SK-N-SH (cell line): ENCODE results near the gene DHCR24. TPM values are rescaled to one million over a fixed set of nuclear protein-coding genes. Genes with fewer than 3 reads are reported as not detected.

ENCODE experiments used
- CTCF ChIA-PET: fragments of 300-600, 350-600 bp; formaldehyde crosslinking; extraction: SDS; loops from one replicate; lab custom pipeline; 2021; lab: Yijun Ruan, JAX
- POLR2A ChIA-PET: fragments of 350-600 bp; sonication (Branson Sonifier 250); formaldehyde crosslinking; extraction: SDS; loops from one replicate; lab custom pipeline; 2020; ENCODE audit warnings: antibody characterized with exemption, inconsistent platforms; lab: Yijun Ruan, JAX
- DNase-seq: peaks from one replicate; pipeline ENCODE4 v3.0.0; 2012
- H2AFZ ChIP-seq: fragments of 200-600 bp; sonication (generic); 2 replicates; pipeline ENCODE4 v1.8.1; 2016; ENCODE audit warnings: antibody characterized with exemption, mild to moderate bottlenecking, low read depth
- H3F3A ChIP-seq: fragments of 200-600 bp; sonication (generic); replicated peaks from 2 replicates; pipeline ENCODE3; 2016; ENCODE audit warnings: antibody characterized with exemption, mild to moderate bottlenecking; ENCODE audit not compliant: insufficient read depth
- H3K27ac ChIP-seq, 2 experiments: fragments of 200-500 bp in 1 of 2; fragments of 200-600 bp in 1 of 2; sonication (Bioruptor generic) in 1 of 2; sonication (generic), shearing (Covaris generic) in 1 of 2; 2 replicates each; pipeline versions ENCODE4 v1.5.1 to v1.6.1; 2014 to 2016; ENCODE audit warnings: low read depth in 2 of 2, inconsistent platforms in 1 of 2, low read length in 1 of 2, mild to moderate bottlenecking in 1 of 2, mixed read lengths in 1 of 2
- H3K27me3 ChIP-seq: fragments of 200-600 bp; sonication (generic), shearing (Covaris generic); 2 replicates; pipeline ENCODE4 v1.6.1; 2016; ENCODE audit warnings: mixed run types; ENCODE audit not compliant: insufficient read depth
- H3K36me3 ChIP-seq, 2 experiments: fragments of 200-500 bp in 1 of 2; fragments of 200-600 bp in 1 of 2; sonication (Bioruptor generic) in 1 of 2; sonication (generic) in 1 of 2; replicated peaks in 1 of 2; 2 replicates each; pipeline versions ENCODE3 to v1.5.1; 2014 to 2016; ENCODE audit warnings: low read length in 1 of 2, mild to moderate bottlenecking in 1 of 2; ENCODE audit not compliant: insufficient read depth in 2 of 2, control insufficient read depth in 1 of 2
- H3K4me1 ChIP-seq, 2 experiments: fragments of 200-500 bp in 1 of 2; fragments of 200-600 bp in 1 of 2; sonication (Bioruptor generic) in 1 of 2; sonication (generic), shearing (Covaris generic) in 1 of 2; 2 replicates each; pipeline versions ENCODE4 v1.5.1 to v1.6.1; 2014 to 2016; ENCODE audit warnings: low read depth in 1 of 2, low read length in 1 of 2, mixed run types in 1 of 2; ENCODE audit not compliant: insufficient read depth in 2 of 2, control insufficient read depth in 1 of 2
- H3K4me2 ChIP-seq: fragments of 200-600 bp; sonication (generic), shearing (Covaris generic); 2 replicates; pipeline ENCODE4 v1.6.1; 2017; ENCODE audit warnings: mixed run types
- H3K4me3 ChIP-seq, 2 experiments: fragments of 200-500 bp in 1 of 2; fragments of 200-600 bp in 1 of 2; sonication (Bioruptor generic) in 1 of 2; sonication (generic), shearing (Covaris generic) in 1 of 2; 2 replicates each; pipeline versions ENCODE4 v1.5.1 to v1.8.1; 2014 to 2016; ENCODE audit warnings: low read depth in 2 of 2, inconsistent platforms in 1 of 2, low read length in 1 of 2, mild to moderate bottlenecking in 1 of 2, mixed read lengths in 1 of 2, moderate library complexity in 1 of 2
- H3K79me2 ChIP-seq: fragments of 200-600 bp; sonication (generic); 2 replicates; pipeline ENCODE4 v1.8.1; 2017; ENCODE audit warnings: mild to moderate bottlenecking; ENCODE audit not compliant: insufficient read depth
- H3K9ac ChIP-seq: fragments of 200-600 bp; sonication (generic); 2 replicates; pipeline ENCODE4 v1.6.1; 2017; ENCODE audit warnings: mixed run types
- H3K9me2 ChIP-seq: fragments of 200-600 bp; sonication (generic); 2 replicates; pipeline ENCODE4 v1.6.1; 2017; ENCODE audit warnings: mixed run types
- H3K9me3 ChIP-seq: fragments of 200-600 bp; sonication (generic); 2 replicates; pipeline ENCODE4 v1.6.1; 2017; ENCODE audit warnings: mixed run types, mild to moderate bottlenecking, moderate library complexity
- H4K20me1 ChIP-seq: fragments of 200-600 bp; sonication (generic); 2 replicates; pipeline ENCODE4 v1.6.1; 2017; ENCODE audit warnings: mild to moderate bottlenecking, mixed run types; ENCODE audit not compliant: insufficient read depth
- CHD2 ChIP-seq: fragments of 150-350 bp; IDR thresholded peaks from 2 replicates; pipeline ENCODE4 v1.6.1; 2018; ENCODE audit warnings: low read length; ENCODE audit not compliant: partially characterized antibody
- EP300 ChIP-seq, 2 experiments: IDR thresholded peaks; 2 replicates each; pipeline versions ENCODE4 v1.4.0 to v1.6.1; 2012; ENCODE audit warnings: borderline replicate concordance in 1 of 2, low read depth in 1 of 2, low read length in 1 of 2
- FOSL2 ChIP-seq: IDR thresholded peaks from 2 replicates; pipeline ENCODE4 v1.4.0; 2012; ENCODE audit warnings: low read depth, mild to moderate bottlenecking, moderate library complexity, borderline replicate concordance
- FOXJ3 ChIP-seq: sonication (generic); formaldehyde crosslinking; IDR thresholded peaks from 2 replicates; pipeline ENCODE4 v1.5.1; 2020; ENCODE audit warnings: mild to moderate bottlenecking, missing genetic modification reagents
- GATA2 ChIP-seq: sonication (generic); formaldehyde crosslinking; IDR thresholded peaks from 2 replicates; pipeline ENCODE4 v1.5.0; 2020; ENCODE audit warnings: mild to moderate bottlenecking, missing genetic modification reagents
- MEF2A ChIP-seq: IDR thresholded peaks from 2 replicates; pipeline ENCODE4 v1.4.0; 2012; ENCODE audit warnings: low read depth, borderline replicate concordance
- RCOR1 ChIP-seq: fragments of 150-350 bp; IDR thresholded peaks from 2 replicates; pipeline ENCODE4 v1.6.1; 2017; ENCODE audit warnings: antibody characterized with exemption, low read length
- REST ChIP-seq: IDR thresholded peaks from 2 replicates; pipeline ENCODE4 v1.6.1; 2012; ENCODE audit warnings: mild to moderate bottlenecking, low read depth, low read length, moderate library complexity
- RXRA ChIP-seq: IDR thresholded peaks from 2 replicates; pipeline ENCODE4 v1.4.0; 2012; ENCODE audit warnings: low read depth, mild to moderate bottlenecking, borderline replicate concordance
- SIN3A ChIP-seq: IDR thresholded peaks from 2 replicates; pipeline ENCODE4 v1.6.1; 2012; ENCODE audit warnings: low read depth, mild to moderate bottlenecking, low read length, moderate library complexity, borderline replicate concordance
- SMC3 ChIP-seq: IDR thresholded peaks from 2 replicates; pipeline ENCODE4 v1.6.1; 2012; ENCODE audit warnings: low read depth, low read length, improper control_type of control experiment
- TAF1 ChIP-seq: IDR thresholded peaks from 2 replicates; pipeline ENCODE4 v1.6.1; 2012; ENCODE audit warnings: low read depth, mild to moderate bottlenecking, low read length, moderate library complexity, borderline replicate concordance
- TCF12 ChIP-seq: IDR thresholded peaks from 2 replicates; pipeline ENCODE4 v1.4.0; 2012
- YY1 ChIP-seq: IDR thresholded peaks from 2 replicates; pipeline ENCODE4 v1.4.0; 2012; ENCODE audit warnings: low read depth, mild to moderate bottlenecking
- WGBS: methylation state at CpG from one replicate; pipeline ENCODE4 v1.1.6; 2017; ENCODE audit warnings: low lambda C conversion rate; 5-methylcytosine and 5-hydroxymethylcytosine counted together
- polyA plus RNA-seq, 3 experiments: library from polyadenylated mRNA; depleted of rRNA; stranded (reverse); fragments of >200 nt; gene quantifications; 2 replicates each; pipeline ENCODE4 v1.2.3, GENCODE V29; 2012
- TF ChIP-seq, protein P1 (sequence below): fragments of 150-350 bp; IDR thresholded peaks from 2 replicates; pipeline ENCODE4 v1.6.1; 2016; ENCODE audit warnings: mild to moderate bottlenecking, low read depth, low read length
- TF ChIP-seq, protein P2 (sequence below): IDR thresholded peaks from 2 replicates; pipeline ENCODE4; 2012

DHCR24 gene
- polyA plus RNA-seq, 1 of the 3 experiments (the other 2 are of a cell fraction): 4.3 TPM

GRCh38 chr1:54876814-54877213, 10.2 kb downstream of the DHCR24 start:
- no peaks in the 10 kb centered on the region for H3K27me3 ChIP-seq
- TF ChIP-seq REST (no peak), SIN3A (no peak), RXRA (no peak), CHD2 (no peak)
- TF ChIP-seq, all 33 proteins: peak for 0
- ChIA-PET POLR2A (no interaction called here), CTCF (interaction anchor here (1.2 to 1.4 kb wide), 2 partner anchors 119 to 145 kb away, joined by 3 read pairs; no protein-coding TSS in a partner anchor)
- Histone ChIP-seq H3K4me3 (no peak overlapping the region), H3K9me2 (no peaks in the 10 kb centered on the region), H3K9ac (no peak overlapping the region), H3K4me1 (0 out of 4 replicates have a peak, but pooled peaks cover 0 to 7% of the 10 kb centered on the region in 2 experiments), H2AFZ (no peak overlapping the region), H3K9me3 (no peaks in the 10 kb centered on the region), H4K20me1 (no peaks in the 10 kb centered on the region), H3K4me2 (no peak overlapping the region), H3K27ac (no peak overlapping the region), H3F3A (no peaks in the 10 kb centered on the region), H3K36me3 (peaks cover 3 to 5% of the 10 kb centered on the region in 2 experiments), H3K79me2 (no peaks in the 10 kb centered on the region; the same call in 1 of the 2 replicates)
- DNase-seq: no peak
- 99% methylated on average over 5 of the region's 5 CpGs for WGBS

- DNase-seq: no peak
- Histone ChIP-seq H4K20me1 (no peaks in the 10 kb centered on the region), H3K9me2 (no peaks in the 10 kb centered on the region), H2AFZ (no peak overlapping the region), H3K4me1 (0 out of 4 replicates have a peak, but pooled peaks cover 0 to 7% of the 10 kb centered on the region in 2 experiments), H3K9me3 (no peaks in the 10 kb centered on the region), H3K36me3 (peaks cover 3 to 5% of the 10 kb centered on the region in 2 experiments), H3K9ac (no peak overlapping the region), H3K27ac (no peak overlapping the region), H3F3A (no peaks in the 10 kb centered on the region), H3K79me2 (no peaks in the 10 kb centered on the region; the same call in 1 of the 2 replicates), H3K27me3 (no peaks in the 10 kb centered on the region), H3K4me2 (no peak overlapping the region), H3K4me3 (no peak overlapping the region)
- ChIA-PET POLR2A (no interaction called here), CTCF (interaction anchor here (1.1 to 2.4 kb wide), 2 partner anchors 18 to 121 kb away, joined by 3 to 7 read pairs; no protein-coding TSS in a partner anchor)
- TF ChIP-seq EP300 (IDR thresholded peaks at IDR 0.05; ENCODE audit: borderline replicate concordance in 1 of 2, low read depth in 1 of 2, low read length in 1 of 2): no peak
- TF ChIP-seq RXRA: no peak
- no peak for TF ChIP-seq SMC3
- no peak for TF ChIP-seq FOSL2
- no peak for TF ChIP-seq RCOR1
- TF ChIP-seq TCF12: no peak
- no peak for TF ChIP-seq FOXJ3 (CRISPR knock-in tag)
- TF ChIP-seq, protein P1, sequence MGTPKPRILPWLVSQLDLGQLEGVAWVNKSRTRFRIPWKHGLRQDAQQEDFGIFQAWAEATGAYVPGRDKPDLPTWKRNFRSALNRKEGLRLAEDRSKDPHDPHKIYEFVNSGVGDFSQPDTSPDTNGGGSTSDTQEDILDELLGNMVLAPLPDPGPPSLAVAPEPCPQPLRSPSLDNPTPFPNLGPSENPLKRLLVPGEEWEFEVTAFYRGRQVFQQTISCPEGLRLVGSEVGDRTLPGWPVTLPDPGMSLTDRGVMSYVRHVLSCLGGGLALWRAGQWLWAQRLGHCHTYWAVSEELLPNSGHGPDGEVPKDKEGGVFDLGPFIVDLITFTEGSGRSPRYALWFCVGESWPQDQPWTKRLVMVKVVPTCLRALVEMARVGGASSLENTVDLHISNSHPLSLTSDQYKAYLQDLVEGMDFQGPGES: no peak
- no peak for TF ChIP-seq GATA2
- TF ChIP-seq TAF1: no peak
- no peak for TF ChIP-seq YY1
- TF ChIP-seq, protein P2, sequence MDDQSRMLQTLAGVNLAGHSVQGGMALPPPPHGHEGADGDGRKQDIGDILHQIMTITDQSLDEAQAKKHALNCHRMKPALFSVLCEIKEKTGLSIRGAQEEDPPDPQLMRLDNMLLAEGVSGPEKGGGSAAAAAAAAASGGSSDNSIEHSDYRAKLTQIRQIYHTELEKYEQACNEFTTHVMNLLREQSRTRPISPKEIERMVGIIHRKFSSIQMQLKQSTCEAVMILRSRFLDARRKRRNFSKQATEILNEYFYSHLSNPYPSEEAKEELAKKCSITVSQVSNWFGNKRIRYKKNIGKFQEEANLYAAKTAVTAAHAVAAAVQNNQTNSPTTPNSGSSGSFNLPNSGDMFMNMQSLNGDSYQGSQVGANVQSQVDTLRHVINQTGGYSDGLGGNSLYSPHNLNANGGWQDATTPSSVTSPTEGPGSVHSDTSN: no peak
- TF ChIP-seq CHD2: no peak
- TF ChIP-seq MEF2A: no peak
- 82% methylated on average over 5 of the region's 5 CpGs for WGBS
These were observed 12.0 kb downstream of the DHCR24 start for GRCh38 chr1:54875000-54875399.
